ENCODE measurements around the gene ADAM11. TPM values are rescaled to one million over a fixed set of nuclear protein-coding genes. Genes with fewer than 3 reads are reported as not detected.

ADAM11 gene
- total and polyA plus RNA-seq, 9 of the 15 experiments (the other 6 are each of a cell fraction or from before 2014, with no cell fraction given) = 0.01 to 0.31 (median 0.14) TPM; not detected in 2

DNA sequence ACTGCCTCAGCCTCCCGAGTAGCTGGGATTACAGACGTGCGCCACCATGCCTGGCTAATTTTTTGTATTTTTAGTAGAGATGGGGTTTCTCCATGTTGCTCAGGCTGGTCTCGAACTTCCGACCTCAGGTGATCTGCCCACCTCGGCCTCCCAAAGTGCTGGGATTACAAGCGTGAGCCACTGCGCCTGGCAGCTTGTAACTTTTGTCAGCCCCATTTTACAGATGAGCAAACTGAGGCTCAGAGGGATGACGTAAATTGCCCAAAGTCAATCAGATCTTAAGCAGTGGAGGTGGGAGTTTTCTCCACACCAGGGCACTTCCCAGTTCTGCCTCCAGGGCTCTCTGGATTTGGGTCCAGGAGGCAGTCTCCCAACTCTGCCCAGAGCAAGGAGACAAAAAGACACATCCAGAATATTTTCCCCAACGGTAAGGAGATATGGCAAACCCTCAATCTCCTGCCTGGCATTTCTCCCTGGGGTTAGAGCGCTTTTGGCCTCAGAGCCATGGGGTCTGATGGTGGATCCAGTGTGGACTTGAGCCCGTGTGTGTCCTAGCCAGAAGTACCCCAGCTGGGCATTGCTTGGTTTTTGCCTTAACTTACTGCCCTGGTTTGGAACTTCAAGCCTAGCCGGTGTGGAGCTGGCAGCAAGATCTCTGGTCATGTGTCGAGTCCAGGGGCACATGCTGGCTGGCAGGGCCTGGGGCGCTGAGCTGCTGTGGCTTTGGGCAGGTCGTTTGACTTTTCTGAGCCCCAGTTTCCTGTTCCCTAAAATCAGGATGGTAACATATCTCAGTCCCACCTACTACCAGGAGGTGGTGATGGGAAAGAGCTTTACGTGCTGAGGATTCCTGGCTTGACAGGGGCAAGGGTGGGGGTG lies 3.4 kb downstream of the ADAM11 start (continued):
- peak; percentile 82 for TF ChIP-seq ADNP (tag; IDR thresholded peaks at IDR 0.05)

DNA sequence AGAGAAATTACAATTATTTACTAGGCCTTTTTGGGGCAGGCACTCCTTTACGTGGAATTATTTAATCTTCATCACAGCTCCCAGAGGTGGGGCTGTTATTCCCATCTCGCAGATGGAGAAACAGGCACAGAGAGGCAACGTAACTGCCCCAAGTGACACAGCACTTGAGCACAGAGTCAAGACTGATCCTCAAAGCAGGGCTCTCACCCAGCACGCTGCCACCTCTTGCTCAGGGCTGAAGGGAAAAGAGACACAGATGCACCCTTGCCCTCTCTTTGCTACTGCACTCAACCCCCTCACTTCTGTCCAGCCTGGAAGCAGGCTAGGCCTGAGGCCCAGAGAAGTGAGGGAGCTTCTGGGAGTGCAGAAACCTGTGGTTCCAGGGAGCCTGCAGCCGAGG lies 4.4 kb downstream of the ADAM11 start:
- Histone ChIP-seq H3K4me2 (ENCODE audit: insufficient read depth, low read length) (no peak overlapping the region), H3K4me3 (no peak overlapping the region), H3K9me1 (ENCODE audit: control insufficient read depth, insufficient read depth, low read length) (no peaks in the 10 kb centered on the region), H3K27ac (ENCODE audit: extremely low read depth, low read depth, low read length) (no peak overlapping the region), H3K4me1 (replicated peaks in 1 of 2; ENCODE audit: control insufficient read depth in 2 of 2, insufficient read depth in 2 of 2, low read length in 2 of 2) (peaks cover 0 to 23% of the 10 kb centered on the region in 2 experiments; a peak in 2 of 5 replicates), H3K9me3 (replicated peaks; ENCODE audit: control insufficient read depth, insufficient read depth, low read depth, low read length) (no peaks in the 10 kb centered on the region), H3K9ac (ENCODE audit: insufficient read depth in 1 of 2, low read depth in 2 of 2, low read length in 2 of 2) (no peak overlapping the region), H3K36me3 (ENCODE audit: control insufficient read depth, insufficient read depth, low read length) (no peaks in the 10 kb centered on the region), H3K27me3 (ENCODE audit: control insufficient read depth in 2 of 2, insufficient read depth in 2 of 2, low read length in 2 of 2) (peaks cover 2 to 45% of the 10 kb centered on the region in 2 experiments; a peak in 3 of 5 replicates), H4K20me1 (replicated peaks; ENCODE audit: control insufficient read depth, insufficient read depth, low read length) (peaks cover 2% of the 10 kb centered on the region; the same call in 1 of the 2 replicates), H2AFZ (ENCODE audit: low read depth, low read length) (no peak overlapping the region), H3K79me2 (ENCODE audit: control insufficient read depth, insufficient read depth, low read length) (no peaks in the 10 kb centered on the region)
- FAIRE-seq = no peak
- in situ Hi-C loops (cut with MboI) (no loop called here), intact Hi-C loops (cut with micrococcal nuclease) (no loop called here)
- BruUV-seq (replicated peaks) = no TSS peak
- ATAC-seq = no peak
- 19% methylated on average over 5 of the region's 5 CpGs for WGBS (ENCODE audit: insufficient coverage, low coverage, missing lambda C conversion rate)
- CTCF ChIA-PET (ENCODE audit: low intra/inter-chr PET ratio) = no interaction called here
- DNase-seq (ENCODE audit: extremely low read depth in 1 of 4, low spot score in 3 of 4) = no peak
- POLR2A ChIA-PET = interaction anchor here (0.7 to 1.5 kb wide), 4 partner anchors 13 to 58 kb away, joined by 3 to 5 read pairs (median 4); no protein-coding TSS in a partner anchor
- TF ChIP-seq, protein P1, sequence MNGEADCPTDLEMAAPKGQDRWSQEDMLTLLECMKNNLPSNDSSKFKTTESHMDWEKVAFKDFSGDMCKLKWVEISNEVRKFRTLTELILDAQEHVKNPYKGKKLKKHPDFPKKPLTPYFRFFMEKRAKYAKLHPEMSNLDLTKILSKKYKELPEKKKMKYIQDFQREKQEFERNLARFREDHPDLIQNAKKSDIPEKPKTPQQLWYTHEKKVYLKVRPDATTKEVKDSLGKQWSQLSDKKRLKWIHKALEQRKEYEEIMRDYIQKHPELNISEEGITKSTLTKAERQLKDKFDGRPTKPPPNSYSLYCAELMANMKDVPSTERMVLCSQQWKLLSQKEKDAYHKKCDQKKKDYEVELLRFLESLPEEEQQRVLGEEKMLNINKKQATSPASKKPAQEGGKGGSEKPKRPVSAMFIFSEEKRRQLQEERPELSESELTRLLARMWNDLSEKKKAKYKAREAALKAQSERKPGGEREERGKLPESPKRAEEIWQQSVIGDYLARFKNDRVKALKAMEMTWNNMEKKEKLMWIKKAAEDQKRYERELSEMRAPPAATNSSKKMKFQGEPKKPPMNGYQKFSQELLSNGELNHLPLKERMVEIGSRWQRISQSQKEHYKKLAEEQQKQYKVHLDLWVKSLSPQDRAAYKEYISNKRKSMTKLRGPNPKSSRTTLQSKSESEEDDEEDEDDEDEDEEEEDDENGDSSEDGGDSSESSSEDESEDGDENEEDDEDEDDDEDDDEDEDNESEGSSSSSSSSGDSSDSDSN (IDR thresholded peaks at IDR 0.05; ENCODE audit: borderline replicate concordance in 1 of 2, low read depth in 2 of 2, low read length in 2 of 2) = no peak
- no peak for TF ChIP-seq GABPA (tag; conservative IDR thresholded peaks at IDR 0.05; ENCODE audit: low read depth)
- no peak for TF ChIP-seq ZNF707 (CRISPR knock-in tag; conservative IDR thresholded peaks at IDR 0.05)
- TF ChIP-seq SIRT6 (IDR thresholded peaks at IDR 0.05; ENCODE audit: low read depth, low read length) = no peak
- no peak for TF ChIP-seq ZNF311 (CRISPR knock-in tag; IDR thresholded peaks at IDR 0.05)
- TF ChIP-seq, protein P2, sequence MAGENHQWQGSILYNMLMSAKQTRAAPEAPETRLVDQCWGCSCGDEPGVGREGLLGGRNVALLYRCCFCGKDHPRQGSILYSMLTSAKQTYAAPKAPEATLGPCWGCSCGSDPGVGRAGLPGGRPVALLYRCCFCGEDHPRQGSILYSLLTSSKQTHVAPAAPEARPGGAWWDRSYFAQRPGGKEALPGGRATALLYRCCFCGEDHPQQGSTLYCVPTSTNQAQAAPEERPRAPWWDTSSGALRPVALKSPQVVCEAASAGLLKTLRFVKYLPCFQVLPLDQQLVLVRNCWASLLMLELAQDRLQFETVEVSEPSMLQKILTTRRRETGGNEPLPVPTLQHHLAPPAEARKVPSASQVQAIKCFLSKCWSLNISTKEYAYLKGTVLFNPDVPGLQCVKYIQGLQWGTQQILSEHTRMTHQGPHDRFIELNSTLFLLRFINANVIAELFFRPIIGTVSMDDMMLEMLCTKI (IDR thresholded peaks at IDR 0.05; ENCODE audit: partially characterized antibody) = no peak
- TF ChIP-seq GMEB1 (CRISPR knock-in tag; IDR thresholded peaks at IDR 0.05) = no peak
- TF ChIP-seq MAX (CRISPR knock-in tag; IDR thresholded peaks at IDR 0.05) = no peak
- TF ChIP-seq RBM22 (IDR thresholded peaks at IDR 0.05; ENCODE audit: low read depth, low read length, poor library complexity, severe bottlenecking) = no peak
- TF ChIP-seq MEF2A (IDR thresholded peaks at IDR 0.05; ENCODE audit: control insufficient read depth, low read depth, low read length) = no peak
- TF ChIP-seq MAFK (IDR thresholded peaks at IDR 0.05; ENCODE audit: low read length) = no peak
